Brain microvascular endothelial cell (primary cell): ENCODE measurements around the gene TTC33.

Experiments
- DNase-seq: peaks from one replicate; pipeline ENCODE4 v3.0.0-alpha.2; 2020
- H3K27ac ChIP-seq: fragments of 250-450 bp; sonication (Bioruptor Pico); 2 replicates; pipeline ENCODE4 v1.5.1; 2020; ENCODE audit warnings: mild to moderate bottlenecking, moderate library complexity
- H3K27me3 ChIP-seq: fragments of 250-450 bp; sonication (Bioruptor Pico); replicated peaks from 2 replicates; pipeline ENCODE4 v1.5.1; 2020; ENCODE audit warnings: mild to moderate bottlenecking
- H3K36me3 ChIP-seq: fragments of 250-450 bp; sonication (Bioruptor Pico); replicated peaks from 2 replicates; pipeline ENCODE4 v1.5.1; 2020; ENCODE audit warnings: mild to moderate bottlenecking
- H3K4me3 ChIP-seq: 2 replicates; pipeline ENCODE4 v1.5.1; 2011; ENCODE audit warnings: low read depth, mild to moderate bottlenecking, control low read depth, low read length, moderate library complexity
- in situ Hi-C: cut with HindIII; loops from 2 replicates; pipeline ENCODE4 v1.10.0; 2017; ENCODE audit warnings: low sequenced_read_pairs, low pct_ligation_motif_present
- TF ChIP-seq, protein P1 (sequence below): IDR thresholded peaks from 2 replicates; pipeline ENCODE4 v1.5.1; 2011; ENCODE audit warnings: low read depth, mild to moderate bottlenecking, moderate library complexity, low read length, control low read depth, inconsistent platforms; ENCODE audit errors: missing control alignments

TTC33 gene

DNA sequence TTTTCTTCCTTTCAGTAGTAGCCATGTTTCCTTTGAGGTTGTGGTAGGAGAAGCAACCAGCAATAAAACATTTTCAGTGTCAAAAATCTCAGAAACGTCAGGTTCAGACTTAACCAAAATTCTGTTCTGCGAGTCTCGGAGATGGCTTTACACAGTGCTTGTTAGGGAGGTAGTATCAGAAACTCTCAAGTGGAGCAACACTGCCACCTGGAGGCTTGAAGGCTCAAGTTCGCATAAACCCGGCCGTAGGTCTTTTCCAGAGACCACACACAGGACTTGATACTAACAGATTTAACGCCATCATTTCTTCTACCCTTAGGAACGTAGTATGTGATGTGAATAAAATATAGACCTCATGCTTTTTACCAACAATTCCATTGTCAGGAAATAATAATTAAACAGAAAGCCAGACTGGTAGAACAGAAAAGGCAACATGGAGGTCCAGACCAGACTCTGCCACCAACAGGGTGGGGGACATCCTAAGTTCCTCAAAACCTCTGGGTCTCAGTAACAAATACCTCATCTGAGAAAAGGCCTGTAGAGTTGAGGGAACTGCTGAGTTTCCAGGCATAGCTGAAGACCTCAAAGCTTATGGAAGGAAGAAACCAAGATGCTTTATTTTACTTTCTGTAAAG, 67.5 kb downstream of the TTC33 start:
- Histone ChIP-seq H3K27ac (peak overlapping the region; percentile 56), H3K4me3 (no peak overlapping the region), H3K27me3 (no peaks in the 10 kb centered on the region), H3K36me3 (peaks cover 30% of the 10 kb centered on the region)
- peak; percentile 90 for DNase-seq
- TF ChIP-seq, protein P1, sequence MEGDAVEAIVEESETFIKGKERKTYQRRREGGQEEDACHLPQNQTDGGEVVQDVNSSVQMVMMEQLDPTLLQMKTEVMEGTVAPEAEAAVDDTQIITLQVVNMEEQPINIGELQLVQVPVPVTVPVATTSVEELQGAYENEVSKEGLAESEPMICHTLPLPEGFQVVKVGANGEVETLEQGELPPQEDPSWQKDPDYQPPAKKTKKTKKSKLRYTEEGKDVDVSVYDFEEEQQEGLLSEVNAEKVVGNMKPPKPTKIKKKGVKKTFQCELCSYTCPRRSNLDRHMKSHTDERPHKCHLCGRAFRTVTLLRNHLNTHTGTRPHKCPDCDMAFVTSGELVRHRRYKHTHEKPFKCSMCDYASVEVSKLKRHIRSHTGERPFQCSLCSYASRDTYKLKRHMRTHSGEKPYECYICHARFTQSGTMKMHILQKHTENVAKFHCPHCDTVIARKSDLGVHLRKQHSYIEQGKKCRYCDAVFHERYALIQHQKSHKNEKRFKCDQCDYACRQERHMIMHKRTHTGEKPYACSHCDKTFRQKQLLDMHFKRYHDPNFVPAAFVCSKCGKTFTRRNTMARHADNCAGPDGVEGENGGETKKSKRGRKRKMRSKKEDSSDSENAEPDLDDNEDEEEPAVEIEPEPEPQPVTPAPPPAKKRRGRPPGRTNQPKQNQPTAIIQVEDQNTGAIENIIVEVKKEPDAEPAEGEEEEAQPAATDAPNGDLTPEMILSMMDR: peak; percentile 83
- in situ Hi-C loops: no loop called here

DNA sequence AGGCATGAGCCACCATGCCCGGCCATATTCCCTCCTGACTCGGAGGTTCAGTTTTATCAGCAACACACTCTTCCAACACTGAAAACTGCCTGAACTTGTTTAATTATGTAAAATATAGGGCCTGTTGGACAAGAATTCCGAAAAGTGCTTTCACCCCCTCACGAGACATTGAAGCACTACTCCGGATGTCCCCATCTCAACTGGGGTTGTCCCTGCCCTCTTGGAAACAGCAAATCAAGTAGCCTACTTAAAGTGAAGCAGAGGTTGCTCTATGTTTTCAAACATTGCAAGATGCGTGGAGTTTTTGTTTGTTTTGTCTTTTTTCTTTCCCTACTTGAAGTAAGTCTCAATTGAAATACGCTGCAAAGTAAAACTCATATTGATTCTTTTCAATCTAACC, 68.4 kb downstream of the TTC33 start:
- in situ Hi-C loops: no loop called here
- peaks cover 26% of the 10 kb centered on the region for H3K36me3 ChIP-seq
- TF ChIP-seq, protein P1: no peak
- H3K27me3 ChIP-seq: no peaks in the 10 kb centered on the region
- H3K4me3 ChIP-seq: no peak overlapping the region
- DNase-seq: no peak
- no peak overlapping the region for H3K27ac ChIP-seq

DNA sequence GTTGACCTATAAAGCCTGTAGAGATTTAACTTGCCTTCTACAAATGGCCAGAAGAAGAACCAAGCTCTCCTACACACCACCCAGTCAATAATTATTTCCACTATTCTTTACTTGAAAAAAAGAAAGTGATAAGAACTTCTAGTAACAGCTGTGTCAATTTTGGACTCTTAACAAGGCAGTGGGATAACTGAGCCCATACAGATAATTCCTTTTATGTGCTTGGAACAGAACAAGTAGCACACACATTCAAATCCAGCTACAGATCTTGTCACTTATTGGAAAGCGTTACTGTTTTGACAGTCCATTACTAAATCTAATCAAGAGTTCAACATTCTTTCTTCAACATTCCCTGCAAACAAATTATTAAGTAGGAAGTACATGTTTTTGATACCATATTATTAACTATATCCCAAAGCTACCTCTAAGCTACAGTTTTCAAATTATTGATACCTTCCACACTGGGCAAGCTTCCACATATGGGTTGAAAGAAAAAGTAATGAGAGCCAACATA, 69.7 kb downstream of the TTC33 start:
- Histone ChIP-seq H3K27ac (no peak overlapping the region), H3K4me3 (no peak overlapping the region), H3K36me3 (peaks cover 22% of the 10 kb centered on the region), H3K27me3 (no peaks in the 10 kb centered on the region)
- in situ Hi-C loops: no loop called here
- TF ChIP-seq, protein P1: no peak
- no peak for DNase-seq

DNA sequence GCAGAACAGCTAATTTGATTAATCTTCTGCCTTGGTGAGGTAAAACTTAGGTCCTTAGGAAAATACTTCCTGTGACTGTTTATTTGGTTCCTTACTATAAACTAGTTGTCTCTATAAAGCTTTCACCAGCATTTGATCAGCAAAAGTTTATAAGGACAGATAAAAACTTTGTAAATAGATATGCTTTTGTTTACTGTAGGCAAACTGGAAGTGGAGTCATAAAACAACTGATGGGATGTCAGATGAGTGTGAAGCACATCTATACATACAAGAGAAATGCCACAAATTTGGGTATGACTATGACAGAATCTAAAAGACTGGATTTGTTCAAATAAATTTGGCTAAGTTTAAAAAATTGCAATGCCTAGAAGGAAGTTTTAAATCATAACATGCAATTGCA, 70.6 kb downstream of the TTC33 start:
- TF ChIP-seq, protein P1: no peak

DNA sequence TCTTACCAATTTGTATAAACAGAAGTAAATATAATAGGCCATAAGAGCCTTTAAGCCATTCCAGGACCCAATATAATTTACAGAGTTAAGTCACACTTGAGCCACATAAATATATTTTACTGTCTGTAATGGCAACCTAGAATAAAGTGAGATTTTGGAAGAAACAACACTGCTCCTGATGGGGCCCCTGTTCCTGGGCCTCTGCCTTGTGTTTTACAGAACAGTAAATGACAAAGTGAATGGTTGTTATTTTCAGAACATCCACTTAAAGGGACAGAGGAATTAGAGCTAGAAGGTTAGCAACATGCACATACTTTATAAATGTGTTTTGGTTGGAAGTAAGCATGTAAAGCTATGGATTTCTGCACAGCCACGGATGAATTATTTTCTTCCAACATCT, 72.5 kb downstream of the TTC33 start:
- peak overlapping the region; percentile 85 for H3K4me3 ChIP-seq
- peaks cover 18% of the 10 kb centered on the region for H3K36me3 ChIP-seq
- TF ChIP-seq, protein P1: no peak
- H3K27me3 ChIP-seq: no peaks in the 10 kb centered on the region
- in situ Hi-C loops: no loop called here
- peak overlapping the region; percentile 46 for H3K27ac ChIP-seq
- no peak for DNase-seq

More for the DNA sequence above, 70.6 kb downstream of the TTC33 start:
- Histone ChIP-seq H3K36me3 (peaks cover 21% of the 10 kb centered on the region), H3K27ac (no peak overlapping the region), H3K4me3 (peak overlapping the region; percentile 16), H3K27me3 (no peaks in the 10 kb centered on the region)
- no peak for DNase-seq
- in situ Hi-C loops: no loop called here
